B cell (primary cell): ENCODE data around the gene CC2D2A. TPM values are rescaled to one million over a fixed set of nuclear protein-coding genes. Genes with fewer than 3 reads are reported as not detected.

Experiments
- polyA plus RNA-seq: library from polyadenylated mRNA; depleted of rRNA; stranded (reverse); fragments of >200 nt; gene quantifications from 2 replicates; pipeline ENCODE4 v1.2.3, GENCODE V29; 2012
- small RNA-seq: library from RNA; depleted of rRNA; stranded (forward); fragments of <200 nt; gene quantifications from one replicate; pipeline ENCODE3, GENCODE V24; 2012; ENCODE audit warnings: low replicate concordance, low read depth; ENCODE audit not compliant: insufficient read length
- total RNA-seq, 2 donors: library from RNA; stranded (reverse); fragments of 120-200 nt in 1 of 2; gene quantifications; 1 replicate in 1 of 2; 2 replicates in 1 of 2; pipeline versions ENCODE4 v1.2.3 to v1.2.4, GENCODE V29; 2013 to 2022

The CC2D2A gene
- total and polyA plus RNA-seq, 2 donors (not counting 1 experiment from before 2014, with no cell fraction given), result not detected

Small RNA genes lying within 50 kb of the gene (small RNA-seq; reads per million reads assigned to genes)
- not detected for gene AC007016.1

Other genes with a start within 250 kb of the CC2D2A start
- not detected in 2 replicates for gene C1QTNF7, start 41.8 kb upstream of the CC2D2A start, total RNA-seq
- gene C1QTNF7, start 41.8 kb upstream of the CC2D2A start, polyA plus RNA-seq, result not detected in 2 replicates
- 41.0 and 41.9 TPM in 2 replicates for gene FBXL5, start 185.5 kb downstream of the CC2D2A start, total RNA-seq
- gene FBXL5, start 185.5 kb downstream of the CC2D2A start, polyA plus RNA-seq, result 21.2 and 28.6 TPM in 2 replicates
- 11.0 and 12.1 TPM in 2 replicates for gene FAM200B, start 211.9 kb downstream of the CC2D2A start, total RNA-seq
- gene FAM200B, start 211.9 kb downstream of the CC2D2A start, polyA plus RNA-seq, result 10.3 and 13.7 TPM in 2 replicates
- gene BST1, start 233.2 kb downstream of the CC2D2A start, total RNA-seq, result 0.27 and 0.32 TPM in 2 replicates
- gene BST1, start 233.2 kb downstream of the CC2D2A start, polyA plus RNA-seq, result 0.68 and 1.00 TPM in 2 replicates